T-helper 2 cell (primary cell): Measurements from ENCODE around the gene GIMAP4.
A peak's percentile ranks its signal among the peaks of the same experiment; 100 is the strongest.
"Not testable (repeated sequence)": the region's sequence is repeated elsewhere in the genome, so short reads cannot be mapped to it uniquely, and the experiment has no call there.

Experiments
- DNase-seq, 5 experiments: peaks; one replicate each; pipeline versions ENCODE4 v3.0.0 to v3.0.0-alpha.2; 2012 to 2022

The GIMAP4 gene

DNA sequence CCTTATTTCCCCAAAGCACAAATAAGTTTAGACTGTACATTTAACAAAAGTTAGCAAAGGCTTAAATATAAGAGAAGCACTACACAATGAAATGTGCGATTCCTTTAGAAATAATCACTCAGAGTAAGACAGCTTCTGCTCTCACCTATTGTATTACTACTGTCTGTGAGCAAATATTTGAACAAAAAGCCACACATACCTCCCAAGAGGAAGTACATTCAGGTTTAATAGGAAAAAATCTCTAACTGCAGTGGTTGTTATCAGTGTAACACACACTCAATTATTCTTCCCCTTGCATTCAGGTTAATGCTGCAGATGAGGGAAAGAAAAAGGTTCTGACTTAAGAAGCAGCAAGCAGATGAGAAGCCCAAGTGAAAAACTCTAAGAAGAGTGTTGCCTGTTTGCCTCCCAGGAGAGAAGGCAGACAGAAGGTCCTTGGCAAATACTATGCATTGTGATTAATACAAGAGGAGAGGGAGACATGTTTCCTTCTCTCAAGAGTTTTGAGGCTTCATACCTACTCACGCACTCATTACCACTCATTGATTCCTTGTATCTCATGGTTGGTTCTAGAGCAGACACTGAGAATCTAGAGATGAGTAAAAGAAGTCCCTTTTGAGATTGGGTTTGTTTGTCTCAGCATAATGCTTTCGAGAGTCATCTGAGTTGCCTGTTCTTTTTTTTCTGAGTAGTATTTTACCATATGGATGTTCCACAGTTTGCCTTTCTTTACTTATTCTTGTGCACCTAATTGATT is 13.6 kb downstream of the GIMAP4 start:
- no peak for DNase-seq

DNA sequence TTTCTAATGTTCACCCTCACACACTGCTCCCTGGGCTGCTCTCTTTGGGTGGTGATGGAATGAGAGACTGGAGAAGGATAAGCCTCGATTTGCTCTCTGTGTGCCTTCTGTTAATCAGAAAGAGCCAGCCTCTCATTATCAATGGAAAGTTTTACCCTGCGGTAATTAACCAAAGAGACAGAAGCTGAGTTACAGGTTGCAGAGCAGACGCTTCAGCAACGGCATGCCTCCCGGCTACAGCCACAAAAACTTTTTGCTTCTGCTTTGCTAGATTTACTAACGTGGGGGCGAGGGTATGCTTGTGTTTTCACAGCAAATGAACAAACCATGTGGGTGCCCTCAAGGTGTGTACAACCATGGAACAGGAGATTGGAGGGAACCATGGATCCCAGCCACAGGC is 18.0 kb downstream of the GIMAP4 start:
- no peak for DNase-seq

DNA sequence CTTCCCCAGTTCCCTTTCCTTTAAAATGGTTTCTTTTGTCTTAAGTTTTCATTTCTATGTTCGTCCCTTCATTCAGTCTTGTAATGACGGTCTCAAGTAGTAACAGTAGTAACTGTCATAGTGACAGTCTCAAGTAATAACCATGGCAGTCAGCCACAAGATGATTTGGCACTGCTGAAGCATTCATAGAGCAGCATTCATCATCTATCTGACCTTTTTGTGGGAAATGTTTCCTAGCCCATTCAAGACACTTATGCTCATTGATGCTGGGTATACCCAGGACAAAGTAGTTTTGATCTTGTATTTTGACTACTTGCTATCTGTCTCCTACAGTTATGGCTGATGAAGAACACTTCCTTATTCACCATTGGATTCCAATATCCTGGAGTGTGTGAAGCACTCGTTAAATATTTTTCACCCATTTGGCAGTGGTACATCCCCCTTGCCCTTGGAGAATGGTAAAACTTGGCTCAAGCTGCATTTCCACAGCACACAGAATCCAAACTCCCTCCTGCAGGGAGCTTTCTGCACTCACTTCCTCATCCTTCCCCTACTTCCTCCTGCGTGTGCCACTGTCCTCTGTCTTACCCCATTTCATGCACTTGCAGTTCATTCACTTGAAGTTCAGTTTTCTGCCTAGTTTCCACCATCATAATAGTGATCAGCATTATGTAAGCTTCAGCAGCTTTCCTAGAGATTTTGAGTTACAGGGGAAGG is 19.0 kb downstream of the GIMAP4 start:
- no peak for DNase-seq

DNA sequence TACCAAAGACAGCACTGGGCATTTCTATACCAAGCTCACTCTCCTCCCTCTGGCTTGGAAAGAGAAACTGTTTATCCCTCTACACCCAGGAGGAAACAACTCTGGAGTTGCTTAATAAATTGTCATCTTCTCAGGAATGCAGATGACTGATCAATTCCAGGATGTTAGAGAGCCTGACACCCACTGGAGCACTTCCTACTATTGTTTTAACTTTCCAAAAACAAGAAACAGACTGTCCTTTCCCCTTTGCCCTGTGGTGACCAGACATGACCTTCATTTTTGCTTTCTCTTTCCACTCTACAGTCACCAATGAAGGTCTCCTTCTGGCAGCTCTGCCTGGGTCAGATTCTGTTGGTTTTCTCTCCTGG is 19.6 kb downstream of the GIMAP4 start:
- DNase-seq: no peak

DNA sequence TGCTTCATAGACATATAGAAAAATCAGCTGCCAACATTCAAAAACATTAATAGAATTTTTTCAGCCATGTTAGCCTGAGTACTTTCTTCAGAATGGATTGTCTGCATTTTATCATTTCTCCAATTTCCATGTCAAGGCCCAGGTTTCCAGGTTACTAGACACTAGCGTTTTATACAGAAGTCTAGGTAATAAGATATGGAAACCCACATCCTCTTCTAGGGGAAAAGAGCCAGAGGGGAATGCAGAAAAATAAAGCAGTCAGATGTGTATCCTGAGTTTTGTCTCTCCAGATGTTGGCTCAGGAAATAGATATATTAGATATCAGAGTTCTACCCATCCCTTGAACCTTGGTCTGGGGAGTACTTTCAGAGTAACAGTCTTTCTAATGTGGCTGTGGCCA is 20.4 kb downstream of the GIMAP4 start:
- DNase-seq: no peak

DNA sequence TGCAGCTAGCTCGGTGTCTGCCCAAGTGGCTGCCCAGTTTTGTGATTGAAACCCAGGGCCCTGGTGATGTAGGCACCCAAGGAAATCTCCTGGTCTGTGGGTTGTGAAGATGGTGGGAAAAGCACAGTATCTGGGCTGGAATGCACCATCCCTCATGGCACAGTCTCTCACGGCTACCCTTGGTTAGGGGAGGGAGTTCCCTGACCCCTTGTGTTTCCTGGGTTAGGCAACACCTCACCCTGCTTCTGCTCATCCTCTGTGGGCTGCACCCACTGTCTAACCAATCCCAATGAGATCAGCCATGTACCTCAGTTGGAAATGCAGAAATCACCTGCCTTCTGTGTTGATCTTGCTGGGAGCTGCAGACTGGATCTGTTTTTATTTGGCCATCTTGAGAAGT is 27.6 kb downstream of the GIMAP4 start:
- no peak for DNase-seq

DNA sequence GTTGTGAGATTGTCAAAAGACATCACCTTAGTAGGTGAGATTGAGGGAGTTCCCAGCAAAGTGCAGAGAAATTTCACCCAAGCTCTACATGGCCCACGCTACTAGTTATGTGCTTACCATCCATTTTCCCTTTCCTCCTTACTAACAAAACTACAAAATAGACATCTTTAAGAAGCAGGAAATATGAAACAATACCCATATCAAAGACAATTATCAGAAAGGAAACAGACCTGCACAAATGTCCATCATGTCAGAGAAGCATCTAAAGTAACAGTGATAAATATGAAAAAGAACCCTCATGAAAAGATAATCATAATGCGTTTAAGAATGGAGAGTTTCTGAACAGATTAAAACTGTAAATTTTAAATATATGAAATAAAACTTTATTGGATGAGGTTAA is 28.2 kb downstream of the GIMAP4 start:
- DNase-seq: no peak

DNA sequence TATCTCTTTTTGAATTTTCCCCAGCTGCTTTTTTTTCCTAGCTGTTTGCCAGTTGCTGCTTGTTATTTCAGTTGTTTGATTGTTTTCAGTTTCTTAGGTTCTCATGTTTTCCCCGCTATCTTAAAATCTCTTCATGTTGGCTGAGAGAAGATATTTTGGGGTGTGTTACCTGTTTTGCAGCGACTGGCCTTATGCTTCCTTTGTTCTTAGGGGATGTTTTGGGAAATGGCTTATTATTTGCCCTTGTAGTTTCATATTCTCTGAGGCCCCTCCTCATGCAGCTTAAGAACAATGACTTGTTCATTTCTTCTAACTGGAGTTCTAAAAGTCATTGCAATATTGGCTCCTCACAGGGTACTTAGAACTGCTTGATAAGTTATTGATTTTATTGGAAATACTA is 36.4 kb downstream of the GIMAP4 start:
- DNase-seq: not testable (repeated sequence)

DNA sequence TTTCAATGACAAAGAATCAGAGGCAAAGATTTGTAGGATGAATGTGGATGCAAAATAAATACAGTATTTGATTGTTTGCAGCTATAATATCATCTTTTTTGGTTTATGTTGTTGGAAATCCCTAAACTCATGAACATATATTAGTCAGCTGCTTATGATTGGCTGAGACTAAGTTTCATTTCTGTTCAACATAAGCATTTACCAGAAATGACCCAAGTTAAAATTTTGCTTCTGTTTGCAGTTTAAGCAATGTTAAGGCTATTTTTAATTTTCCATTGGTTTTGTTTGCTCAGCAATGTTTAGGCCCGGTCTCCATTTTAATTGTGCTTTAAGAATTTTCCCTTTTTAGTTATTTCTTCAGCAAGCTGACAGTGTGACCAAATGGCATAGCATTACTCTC is 43.0 kb downstream of the GIMAP4 start:
- DNase-seq: no peak

DNA sequence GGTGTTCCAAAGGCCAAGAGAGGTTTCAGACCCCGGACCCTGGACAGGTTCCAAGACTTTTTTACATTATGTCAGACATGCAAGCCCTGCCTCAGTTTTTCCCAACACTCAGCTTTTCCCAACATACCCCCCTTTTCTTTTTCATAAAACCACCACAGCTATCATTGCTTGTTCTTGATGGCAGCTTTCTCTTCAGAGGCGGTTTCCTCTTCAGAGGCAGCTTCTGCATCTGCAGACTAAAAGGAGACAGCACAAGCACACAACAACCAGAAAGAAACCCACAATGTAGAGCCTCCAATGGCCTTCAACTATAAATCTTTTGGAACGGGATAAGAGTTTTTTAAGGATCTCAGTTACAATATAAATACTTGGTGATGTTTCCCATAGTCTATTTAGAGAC is 45.7 kb downstream of the GIMAP4 start:
- DNase-seq: no peak

DNA sequence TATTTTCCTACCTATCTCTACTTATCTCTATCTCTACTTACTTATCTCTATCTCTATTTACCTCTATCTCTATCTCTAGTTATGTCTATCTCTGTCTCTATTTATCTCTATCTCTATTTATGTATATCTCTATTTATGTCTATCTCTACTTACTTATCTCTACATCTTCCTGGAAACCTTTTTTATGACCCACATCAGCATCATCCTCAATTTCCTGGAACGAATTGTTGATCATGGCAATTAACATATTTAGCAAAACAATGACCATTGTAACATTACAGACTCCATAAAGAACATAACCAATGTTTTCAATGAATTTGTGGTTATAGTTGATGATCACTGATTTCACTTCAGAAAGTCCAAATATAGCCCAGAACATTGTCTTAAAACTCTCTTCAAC is 46.7 kb downstream of the GIMAP4 start:
- no peak for DNase-seq

DNA sequence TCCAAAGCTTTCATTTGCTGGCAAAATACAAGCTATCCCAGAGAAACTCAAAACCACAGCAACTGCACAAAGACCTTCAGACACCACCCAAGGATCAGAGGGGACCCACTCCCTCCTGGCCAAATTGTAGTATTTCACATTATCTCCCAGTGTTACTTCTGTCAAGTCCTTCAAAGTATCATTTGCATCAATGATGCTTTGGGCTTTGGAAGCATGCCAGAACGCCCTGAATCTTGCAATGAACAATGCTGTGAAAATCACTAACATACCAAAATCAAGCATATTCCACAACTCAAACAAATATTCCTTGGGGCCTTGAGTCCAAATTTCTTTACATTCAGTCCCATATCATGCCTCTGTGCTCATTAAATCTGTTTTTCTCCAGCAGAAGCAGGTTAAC is 47.2 kb downstream of the GIMAP4 start:
- DNase-seq: not testable (repeated sequence)

DNA sequence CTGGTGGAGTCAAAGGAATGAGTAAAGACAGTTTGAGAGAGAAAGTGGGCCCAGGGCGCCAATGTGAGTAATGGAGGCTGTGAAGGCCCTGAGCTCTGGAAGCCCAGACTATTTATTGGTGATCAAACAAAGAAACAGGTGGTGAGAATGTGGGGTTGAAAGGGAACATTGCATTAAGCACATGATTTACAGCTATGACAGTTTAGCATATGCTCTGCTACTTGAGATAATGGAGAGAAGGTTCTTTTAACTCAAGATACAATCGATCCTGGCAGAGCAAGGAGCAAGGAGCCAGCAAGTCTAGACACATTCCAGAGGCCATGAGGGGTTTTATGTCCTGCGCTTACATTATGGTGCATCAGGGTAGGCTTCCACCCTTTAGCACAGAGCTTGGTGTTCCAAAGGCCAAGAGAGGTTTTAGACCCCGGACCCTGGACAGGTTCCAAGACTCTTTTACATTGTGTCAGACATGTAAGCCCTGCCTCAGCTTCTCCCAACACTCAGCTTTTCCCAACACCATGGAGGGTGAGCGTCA is 48.1 kb downstream of the GIMAP4 start:
- DNase-seq: not testable (repeated sequence)

DNA sequence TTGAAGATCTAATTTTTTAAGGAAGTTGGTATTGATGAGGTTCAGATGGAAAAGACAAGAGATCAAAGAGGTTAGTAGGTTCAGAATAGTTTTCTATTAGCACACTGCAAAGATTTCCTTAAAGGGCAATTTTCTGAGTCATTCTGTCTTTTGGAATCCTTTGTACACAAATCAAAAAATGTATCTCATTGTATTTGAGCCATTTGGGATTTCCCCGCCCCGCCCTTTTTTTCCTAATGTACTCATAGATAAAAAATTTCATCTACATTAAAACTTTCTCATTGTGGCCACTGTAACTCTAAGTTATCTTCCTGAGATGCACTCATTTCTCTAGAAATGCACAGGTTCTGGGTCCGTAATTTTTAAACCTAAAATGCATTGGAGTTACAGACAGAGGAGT is 52.9 kb downstream of the GIMAP4 start:
- DNase-seq: no peak

DNA sequence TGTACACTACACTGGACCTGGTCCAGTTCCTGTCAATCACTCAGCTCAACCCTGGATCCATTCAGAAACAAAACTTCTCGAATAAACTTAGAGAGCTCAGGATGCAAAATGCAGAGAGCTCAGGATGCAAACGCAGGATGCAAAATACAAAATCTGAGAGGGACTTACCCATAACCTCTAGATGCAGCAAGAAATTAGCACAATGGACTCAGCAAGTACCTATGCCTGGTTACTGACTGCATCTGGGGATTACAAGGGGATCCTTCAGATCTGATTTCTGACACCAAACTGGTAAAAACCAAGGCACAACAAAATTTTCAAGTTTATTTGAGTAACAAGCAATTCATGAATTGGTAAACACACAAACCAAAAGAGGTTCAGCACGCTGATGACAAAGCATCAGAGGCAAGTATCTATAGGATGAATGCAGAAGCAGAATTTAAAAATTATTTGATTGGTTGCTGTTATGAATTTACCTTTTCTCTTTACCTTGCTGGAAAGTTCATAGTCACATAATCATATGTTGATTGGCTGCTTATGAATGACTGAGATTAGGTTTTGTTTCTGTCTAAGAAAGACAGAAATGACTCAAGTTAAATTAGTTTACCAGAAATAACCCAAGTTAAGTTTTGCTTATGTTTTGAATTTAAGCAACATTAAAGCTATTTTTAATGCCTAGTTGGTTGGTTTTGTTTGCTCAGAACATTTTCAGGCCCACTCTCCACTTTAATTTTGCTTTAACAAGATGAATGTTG is 53.6 kb downstream of the GIMAP4 start:
- peak in 1 of 5 experiments; percentile 67 for DNase-seq

DNA sequence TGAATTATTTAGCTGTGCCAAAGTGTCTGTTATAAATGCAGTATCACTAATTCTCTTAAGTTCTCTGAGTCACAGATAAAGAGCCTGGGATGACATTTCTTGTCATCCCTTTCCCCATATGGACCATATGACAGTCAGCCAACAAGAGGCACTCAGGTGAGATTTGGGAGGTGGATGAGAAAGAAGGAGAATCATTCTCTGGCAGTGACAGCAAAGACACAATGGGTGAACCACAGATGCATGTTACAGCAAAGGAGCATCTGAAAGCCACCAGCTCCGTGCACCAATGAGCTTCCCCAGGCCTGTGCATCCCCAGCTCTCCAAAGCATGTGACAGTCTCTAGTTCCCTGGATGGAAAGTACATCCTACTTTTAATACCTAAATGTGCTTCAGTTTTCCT is 54.2 kb downstream of the GIMAP4 start:
- DNase-seq: peak in 1 of 5 experiments; percentile 49
